Glutamatergic neuron (in vitro differentiated cells): ENCODE data around the gene CTBP2. TPM values are rescaled to one million over a fixed set of nuclear protein-coding genes. Genes with fewer than 3 reads are reported as not detected.
A peak's percentile ranks its signal among the peaks of the same experiment; 100 is the strongest.

Source experiments
- DNase-seq: peaks from one replicate; pipeline ENCODE4 v3.0.0; 2022
- H3K27ac Mint-ChIP-seq: one replicate; pipeline ENCODE4 v1.8.0; 2020; ENCODE audit warnings: mild to moderate bottlenecking, mixed read lengths, inconsistent platforms; ENCODE audit not compliant: unreplicated experiment
- H3K27me3 Mint-ChIP-seq: one replicate; pipeline ENCODE4 v1.8.0; 2020; ENCODE audit warnings: mild to moderate bottlenecking, moderate library complexity, mixed read lengths, inconsistent platforms; ENCODE audit not compliant: unreplicated experiment
- H3K36me3 Mint-ChIP-seq: one replicate; pipeline ENCODE4 v1.8.0; 2020; ENCODE audit warnings: mild to moderate bottlenecking, mixed read lengths, inconsistent platforms; ENCODE audit not compliant: unreplicated experiment
- H3K4me1 Mint-ChIP-seq: one replicate; pipeline ENCODE4 v1.8.0; 2020; ENCODE audit warnings: mild to moderate bottlenecking, low read depth, mixed read lengths, inconsistent platforms; ENCODE audit not compliant: unreplicated experiment
- H3K4me3 Mint-ChIP-seq: one replicate; pipeline ENCODE4 v1.8.0; 2020; ENCODE audit warnings: mild to moderate bottlenecking, mixed read lengths, inconsistent platforms; ENCODE audit not compliant: unreplicated experiment
- H3K9me3 Mint-ChIP-seq: one replicate; pipeline ENCODE4 v1.8.0; 2020; ENCODE audit warnings: mild to moderate bottlenecking, moderate library complexity, mixed read lengths, inconsistent platforms; ENCODE audit not compliant: unreplicated experiment
- CTCF ChIP-seq: fragments of 200-600 bp; sonication (generic); IDR thresholded peaks from one replicate; pipeline ENCODE4 v1.5.0; 2021; ENCODE audit not compliant: partially characterized antibody, unreplicated experiment
- total RNA-seq: library from RNA; stranded (reverse); fragmentation: NEBNext Ultra II Directional; extraction: Animal tissue kit (Norgen Biotek cat#: 25700); gene quantifications from one replicate; pipeline ENCODE4 v1.2.1, GENCODE V29; 2021; ENCODE audit not compliant: unreplicated experiment

Gene CTBP2
- total RNA-seq, 1 donor from 2014 or later, result 174 TPM

- no peak for TF ChIP-seq CTCF
- Mint-ChIP-seq H3K9me3 (peaks cover 8% of the 10 kb centered on the region), H3K4me3 (no peak overlapping the region), H3K36me3 (no peaks in the 10 kb centered on the region), H3K27me3 (peaks cover 8% of the 10 kb centered on the region), H3K4me1 (peaks cover 61% of the 10 kb centered on the region), H3K27ac (peak overlapping the region; percentile 43)
- DNase-seq, result no peak
These were observed 25.2 kb downstream of the CTBP2 start for GRCh38 chr10:125134916-125135770.

GRCh38 chr10:125134483-125134848 is 25.9 kb downstream of the CTBP2 start:
- Mint-ChIP-seq H3K9me3 (peaks cover 8% of the 10 kb centered on the region), H3K4me1 (peaks cover 58% of the 10 kb centered on the region), H3K27me3 (peaks cover 8% of the 10 kb centered on the region), H3K4me3 (no peak overlapping the region), H3K27ac (no peak overlapping the region), H3K36me3 (no peaks in the 10 kb centered on the region)
- DNase-seq, result no peak
- TF ChIP-seq CTCF, result no peak

GRCh38 chr10:125133696-125134482 is 26.5 kb downstream of the CTBP2 start:
- Mint-ChIP-seq H3K4me1 (peaks cover 60% of the 10 kb centered on the region), H3K36me3 (no peaks in the 10 kb centered on the region)
- DNase-seq, result no peak

GRCh38 chr10:125132344-125132743 is 28.0 kb downstream of the CTBP2 start:
- Mint-ChIP-seq H3K4me3 (no peak overlapping the region), H3K4me1 (peaks cover 58% of the 10 kb centered on the region), H3K27ac (no peak overlapping the region), H3K36me3 (no peaks in the 10 kb centered on the region), H3K9me3 (peaks cover 16% of the 10 kb centered on the region), H3K27me3 (peaks cover 9% of the 10 kb centered on the region)
- DNase-seq, result no peak
- no peak for TF ChIP-seq CTCF

More at GRCh38 chr10:125133696-125134482, 26.5 kb downstream of the CTBP2 start:
- peaks cover 9% of the 10 kb centered on the region for H3K9me3 Mint-ChIP-seq
- no peak overlapping the region for H3K4me3 Mint-ChIP-seq
- H3K27me3 Mint-ChIP-seq, result peaks cover 8% of the 10 kb centered on the region
- TF ChIP-seq CTCF, result no peak
- peak overlapping the region; percentile 57 for H3K27ac Mint-ChIP-seq
